ENCODE results near the gene C3orf62.

Gene C3orf62

GRCh38 chr3:49276475-49277382, at the start of gene C3orf62:
Gene C3orf62, minus strand, starts transcription at chr3:49277232. Its CDS starts 360 bp downstream, at chr3:49276872.
- peak; percentile 59 to 74 for DNase-seq

GRCh38 chr3:49324768-49325167, 47.7 kb upstream of the C3orf62 start:
- DNase-seq = no peak

- DNase-seq = no peak
Measured at GRCh38 chr3:49316696-49317457, 39.8 kb upstream of the C3orf62 start.

- no peak for DNase-seq
Measured at GRCh38 chr3:49313896-49314688, 37.1 kb upstream of the C3orf62 start.

GRCh38 chr3:49311283-49311682, 34.3 kb upstream of the C3orf62 start:
- no peak for DNase-seq

- no peak for DNase-seq
Measured at GRCh38 chr3:49310677-49311076, 33.6 kb upstream of the C3orf62 start.

- no peak for DNase-seq
Measured at GRCh38 chr3:49305608-49306007, 28.6 kb upstream of the C3orf62 start.

- DNase-seq = no peak
Measured at GRCh38 chr3:49302613-49303012, 25.6 kb upstream of the C3orf62 start.

GRCh38 chr3:49300595-49300994, 23.6 kb upstream of the C3orf62 start:
- DNase-seq = no peak

GRCh38 chr3:49298511-49298910, 21.5 kb upstream of the C3orf62 start:
- DNase-seq = no peak

GRCh38 chr3:49296781-49297411, 19.9 kb upstream of the C3orf62 start:
- no peak for DNase-seq

GRCh38 chr3:49295489-49296058, 18.5 kb upstream of the C3orf62 start:
- no peak for DNase-seq

GRCh38 chr3:49294343-49294742, 17.3 kb upstream of the C3orf62 start:
- DNase-seq = no peak

GRCh38 chr3:49283997-49284396, 7.0 kb upstream of the C3orf62 start:
- no peak for DNase-seq

GRCh38 chr3:49279376-49279775, 2.3 kb upstream of the C3orf62 start:
- DNase-seq = no peak

GRCh38 chr3:49278548-49278947, 1.5 kb upstream of the C3orf62 start:
- no peak for DNase-seq

GRCh38 chr3:49277383-49277775, 347 bp upstream of the C3orf62 start:
- DNase-seq = no peak

GRCh38 chr3:49273825-49274532, 3.1 kb downstream of the C3orf62 start:
- DNase-seq = no peak

- DNase-seq = no peak
Measured at GRCh38 chr3:49271047-49271446, 6.0 kb downstream of the C3orf62 start.

GRCh38 chr3:49270156-49270500, 6.9 kb downstream of the C3orf62 start:
- no peak for DNase-seq

GRCh38 chr3:49269443-49270155, 7.4 kb downstream of the C3orf62 start:
- no peak for DNase-seq
